AML-193 (cell line): ENCODE measurements around the gene GAK.

Experiments
- DNase-seq, 2 experiments: peaks; one replicate each; lab custom pipeline; 2025; lab: John Stamatoyannopoulos, UW

Gene GAK

DNA sequence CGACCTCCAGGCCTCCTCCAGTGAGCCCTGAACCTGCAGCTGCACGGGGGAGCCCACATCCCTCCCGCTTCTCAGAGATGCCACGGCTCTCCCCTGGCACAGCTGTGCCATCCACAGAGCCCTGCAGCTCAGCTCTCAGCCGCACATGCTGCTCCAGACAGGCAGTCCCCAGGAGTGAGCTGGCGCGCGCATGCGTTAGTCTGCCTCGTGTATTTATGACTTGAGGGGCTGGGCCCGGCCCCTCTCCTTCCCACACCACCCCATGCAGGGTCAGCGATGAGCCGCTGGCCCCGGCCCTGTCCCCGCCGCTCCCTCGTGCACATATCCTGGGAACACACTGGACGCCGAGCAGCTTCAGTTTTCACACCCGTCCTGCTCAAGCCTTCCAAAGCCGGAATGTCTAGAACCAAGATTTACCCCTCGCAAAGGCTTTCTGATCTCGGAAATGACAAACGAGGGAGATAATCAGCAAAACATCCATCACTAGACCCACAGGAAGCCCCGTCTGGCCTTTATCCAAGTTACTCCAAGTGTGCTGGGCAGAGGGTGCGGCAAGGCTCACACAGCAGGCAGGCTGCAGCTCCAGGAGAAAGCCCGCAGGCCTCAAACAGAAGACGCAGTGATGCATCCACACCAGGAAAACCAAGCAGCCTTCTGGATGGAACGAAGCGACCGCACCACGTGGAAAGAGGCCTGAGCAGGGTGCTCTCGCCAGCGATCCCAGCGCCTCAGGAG is 24.3 kb downstream of the GAK start:
- no peak for DNase-seq

- no peak for DNase-seq
Observed at GRCh38 chr4:907103-907400, 25.1 kb downstream of the GAK start.

DNA sequence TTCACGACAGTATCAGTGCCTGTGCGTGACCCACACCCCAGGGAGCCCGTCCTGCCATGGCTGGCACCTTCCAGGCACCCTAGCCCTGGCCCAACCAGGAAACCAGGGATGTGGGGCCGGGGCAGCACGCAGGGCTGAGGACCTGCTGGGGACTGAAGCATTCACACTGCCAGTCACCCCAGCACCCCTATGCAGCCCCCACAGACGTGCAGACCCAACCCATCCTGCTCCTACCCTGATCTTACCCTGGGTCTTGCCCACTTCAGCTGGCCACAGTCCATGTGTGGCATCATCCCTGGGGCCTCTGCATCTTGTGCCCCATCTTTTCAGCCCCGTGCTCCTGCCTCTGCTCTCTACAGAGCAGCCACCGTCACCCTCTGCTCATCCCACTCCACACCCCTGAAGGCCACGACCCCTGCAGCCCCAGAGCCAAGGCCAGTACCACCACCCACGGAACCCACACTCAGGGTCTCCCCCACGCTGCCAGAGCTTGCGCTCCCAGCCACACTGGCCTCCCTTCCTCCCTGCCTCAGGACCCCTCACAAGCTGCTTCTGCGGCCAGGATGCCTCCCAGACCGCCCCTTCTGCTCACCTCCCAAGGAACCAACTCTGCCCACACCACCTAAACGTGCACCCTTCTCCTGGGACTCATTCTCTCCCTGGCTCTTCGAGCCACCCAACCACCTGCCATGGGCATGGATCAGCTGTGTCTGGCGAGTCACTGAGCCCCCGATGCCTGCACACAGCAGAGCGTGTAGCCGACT is 25.6 kb downstream of the GAK start:
- DNase-seq = no peak

- DNase-seq = no peak
Observed at GRCh38 chr4:905485-906338, 26.4 kb downstream of the GAK start.

DNA sequence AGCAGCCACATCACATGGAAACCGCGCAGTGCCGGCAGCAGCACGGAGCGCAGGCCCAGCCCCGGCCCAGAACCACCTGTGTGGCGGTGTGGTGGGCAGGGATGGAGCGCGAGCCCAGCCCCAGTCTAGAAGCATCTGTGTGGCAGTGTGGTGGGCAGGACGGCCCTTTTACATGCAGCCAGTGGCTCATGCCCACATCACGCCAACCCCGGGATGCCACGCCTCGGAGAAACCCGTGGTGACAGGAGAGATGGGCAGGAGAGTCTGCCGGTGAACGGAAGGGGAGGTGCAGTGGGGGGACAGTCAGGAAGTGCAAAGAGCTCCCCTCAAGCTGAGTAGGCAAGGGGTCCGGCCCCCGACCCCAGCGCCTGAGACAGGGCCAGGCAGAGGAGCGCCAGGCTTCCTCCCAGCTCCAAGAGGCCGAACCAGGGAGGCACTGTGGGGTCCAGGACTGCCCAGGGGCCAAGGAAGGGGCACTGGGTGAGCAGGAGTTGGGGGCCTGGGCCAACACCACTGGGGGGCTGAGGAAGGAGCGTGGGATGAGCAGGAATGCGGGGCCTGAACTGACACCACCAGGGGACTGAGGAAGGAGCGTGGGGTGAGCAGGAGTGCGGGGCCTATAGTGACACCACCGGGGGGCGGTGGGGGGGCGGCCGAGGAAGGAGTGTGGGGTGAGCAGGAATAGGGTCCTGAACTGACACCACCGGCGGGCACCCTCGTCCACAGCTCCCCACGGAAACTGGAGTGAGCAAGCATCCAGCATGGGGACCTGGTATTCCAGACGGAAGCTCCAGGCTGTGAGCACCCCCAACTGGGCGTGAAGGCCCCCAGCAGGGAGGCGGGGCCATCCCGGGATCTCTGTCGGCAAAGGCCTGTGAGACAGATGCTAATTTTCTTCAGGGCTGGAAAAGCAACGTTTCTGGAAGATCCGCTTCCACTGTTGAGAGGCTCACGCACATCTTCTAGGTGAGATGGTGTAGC is 28.8 kb downstream of the GAK start:
- DNase-seq = no peak

DNA sequence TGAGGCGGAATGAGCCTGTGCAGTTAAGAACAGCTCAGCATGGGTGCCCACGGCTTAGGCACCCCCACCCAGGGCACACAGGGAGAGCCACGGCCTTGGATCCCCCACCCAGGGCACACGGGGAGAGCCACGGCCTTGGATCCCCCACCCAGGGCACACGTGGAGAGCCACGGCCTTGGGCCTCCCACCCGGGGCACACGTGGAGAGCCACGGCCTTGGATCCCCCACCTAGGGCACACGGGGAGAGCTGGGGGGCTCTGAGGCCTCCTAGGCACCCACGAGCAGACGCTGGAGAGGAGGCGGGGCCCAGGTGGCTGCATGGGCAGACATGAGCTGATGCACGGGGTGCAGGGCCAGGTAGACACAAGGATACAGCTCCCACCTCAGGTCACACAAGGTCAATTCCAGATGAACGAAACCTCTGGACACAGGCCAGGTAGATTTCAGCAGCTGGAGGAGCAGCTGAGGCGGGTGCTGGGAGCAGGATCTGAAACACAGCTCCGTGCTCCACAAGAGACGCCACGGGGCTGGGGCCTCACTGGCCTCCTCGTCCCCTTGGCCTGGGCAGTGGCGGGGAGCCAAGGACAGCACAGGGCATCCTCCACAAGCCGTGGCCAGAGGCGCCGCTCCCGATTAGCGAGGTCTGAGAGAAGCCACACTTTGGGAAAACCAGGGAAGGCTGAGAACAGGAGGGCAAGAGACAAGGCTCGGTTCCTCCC is 30.8 kb downstream of the GAK start:
- DNase-seq = no peak

DNA sequence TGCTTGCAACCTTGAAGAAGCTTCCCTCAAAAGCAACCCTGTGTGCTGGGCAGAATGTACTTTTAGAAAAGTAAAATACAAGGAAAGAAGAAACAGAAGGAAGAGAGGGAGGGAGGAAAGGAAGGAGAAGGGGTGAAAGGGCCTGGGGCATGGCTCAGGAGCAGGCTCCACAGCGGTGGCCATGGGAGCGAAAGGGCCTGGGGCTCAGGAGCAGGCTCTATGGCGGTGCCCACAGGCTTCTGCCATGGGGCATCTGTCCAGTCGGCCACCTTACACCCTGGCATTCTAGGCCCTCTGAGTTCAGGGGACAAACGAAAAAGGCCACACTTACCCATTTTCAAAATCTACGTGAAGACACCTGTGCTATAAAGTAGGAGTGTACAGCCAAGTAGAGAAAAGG is 31.4 kb downstream of the GAK start:
- DNase-seq = no peak

DNA sequence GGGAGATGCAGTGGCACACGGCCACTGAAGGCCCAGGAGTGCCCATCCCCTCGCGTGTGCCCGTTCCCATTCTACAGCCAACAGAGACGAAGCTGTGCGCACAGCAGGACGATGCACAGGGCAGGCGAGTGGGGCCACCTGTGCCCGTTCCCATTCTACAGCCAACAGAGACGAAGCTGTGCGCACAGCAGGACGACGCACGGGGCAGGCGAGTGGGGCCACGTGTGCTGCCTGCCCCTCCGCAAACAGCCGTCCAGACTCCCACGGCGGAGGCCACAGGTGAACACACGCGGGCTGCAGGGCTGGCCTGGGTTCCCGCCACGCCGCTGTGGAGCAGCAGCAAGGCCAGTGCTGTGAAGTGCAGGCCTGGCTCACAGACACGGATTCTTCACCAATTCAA is 32.0 kb downstream of the GAK start:
- DNase-seq = no peak

DNA sequence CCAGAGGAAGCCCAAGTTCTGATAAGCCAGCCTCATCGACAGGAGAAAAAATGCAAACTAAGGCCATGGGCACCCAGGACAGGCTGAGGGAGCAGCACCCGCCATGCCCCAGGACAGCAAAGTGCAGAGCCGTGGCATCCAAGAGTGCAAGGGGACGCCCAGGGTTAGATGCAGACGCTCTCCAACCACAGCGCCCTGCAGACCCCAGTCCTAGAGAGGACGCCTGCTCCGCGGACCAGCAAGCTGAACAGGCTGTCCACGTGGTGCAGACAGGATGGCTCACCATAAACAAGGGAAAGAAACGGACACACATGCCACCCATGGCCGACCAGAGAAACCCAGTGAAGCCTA is 32.6 kb downstream of the GAK start:
- no peak for DNase-seq

GRCh38 chr4:898869-899555 is 33.1 kb downstream of the GAK start:
- DNase-seq = no peak

GRCh38 chr4:898123-898522 is 34.0 kb downstream of the GAK start:
- no peak for DNase-seq

DNA sequence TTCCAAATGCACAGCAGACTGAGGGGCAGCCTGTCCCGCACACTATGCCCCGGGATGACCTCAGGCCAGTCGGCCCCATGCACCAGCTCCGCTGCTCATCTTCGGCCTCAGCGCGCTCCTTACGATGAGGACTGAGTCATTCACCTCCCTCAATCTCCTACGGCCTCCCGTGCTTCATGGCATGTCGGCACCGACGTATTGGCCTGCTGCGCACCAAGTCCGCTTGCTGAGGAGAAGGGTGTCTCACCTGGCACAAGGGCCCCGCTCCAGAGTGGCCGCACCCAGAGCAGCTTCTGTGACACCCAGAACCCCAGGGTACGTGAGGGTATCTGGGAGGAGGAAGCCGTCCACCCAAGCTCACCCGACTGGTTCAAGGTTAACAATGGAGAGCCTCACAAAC is 35.5 kb downstream of the GAK start:
- no peak for DNase-seq

- DNase-seq = no peak
Observed at GRCh38 chr4:896216-896615, 35.9 kb downstream of the GAK start.

- no peak for DNase-seq
Observed at GRCh38 chr4:895596-895995, 36.5 kb downstream of the GAK start.

DNA sequence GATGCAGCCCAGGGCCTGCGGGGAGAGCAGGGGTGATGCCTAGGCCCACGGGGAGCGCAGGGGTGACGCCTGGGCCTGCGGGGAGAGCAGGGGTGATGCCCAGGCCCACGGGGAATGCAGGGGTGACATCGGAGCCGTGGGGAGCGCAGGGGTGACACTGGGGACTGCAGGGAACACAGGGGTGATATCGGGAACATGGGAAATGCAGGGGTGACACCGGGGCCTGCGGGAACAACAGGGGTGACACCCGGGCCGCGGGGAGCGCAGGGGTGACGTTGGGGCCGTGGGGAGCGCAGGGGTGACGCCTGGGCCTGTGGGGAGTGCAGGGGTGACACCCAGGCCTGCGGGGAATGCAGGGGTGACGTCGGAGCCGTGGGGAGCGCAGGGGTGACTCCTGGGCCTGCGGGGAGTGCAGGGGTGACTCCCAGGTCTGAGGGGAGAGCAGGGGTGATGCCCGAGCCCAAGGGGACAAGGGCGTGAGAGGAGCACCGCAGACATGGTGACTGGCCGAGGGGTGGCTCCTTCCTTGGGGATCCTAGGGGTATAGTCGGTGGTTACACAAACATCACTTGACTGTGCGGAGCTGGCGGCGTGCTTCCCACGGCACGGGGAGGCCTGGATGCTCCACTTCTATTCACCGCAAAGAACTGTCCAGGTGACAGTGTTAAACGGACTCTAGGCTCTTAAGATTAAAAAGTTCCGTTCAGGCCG is 38.0 kb downstream of the GAK start:
- DNase-seq = no peak

- no peak for DNase-seq
Observed at GRCh38 chr4:893276-893994, 38.7 kb downstream of the GAK start.

GRCh38 chr4:892780-893179 is 39.3 kb downstream of the GAK start:
- DNase-seq = no peak

DNA sequence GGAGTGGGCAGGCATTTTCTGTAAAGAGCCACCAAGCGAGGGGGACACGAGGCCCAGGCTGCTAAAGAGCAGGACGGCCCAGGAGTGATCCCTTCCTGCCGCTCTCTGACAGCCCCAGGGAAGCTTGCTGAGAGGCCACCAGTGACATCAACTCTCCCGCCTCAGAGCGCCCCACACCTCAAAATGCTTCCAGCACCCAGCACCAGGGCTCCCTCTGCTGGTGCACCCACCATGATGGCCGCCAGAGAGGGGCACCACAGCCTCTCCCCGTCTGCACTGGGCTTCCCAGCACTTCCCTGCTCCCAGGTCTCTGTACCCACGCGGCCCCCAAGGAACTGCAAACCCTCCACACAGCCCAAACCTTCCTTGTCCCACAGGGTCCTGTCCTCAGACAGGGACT is 40.4 kb downstream of the GAK start:
- no peak for DNase-seq

GRCh38 chr4:890036-890695 is 42.0 kb downstream of the GAK start:
- DNase-seq = no peak
